Natural killer cell treated with Interleukin-12 subunit alpha and Interleukin-12 subunit beta and Interleukin-15 and Interleukin-18, amount 100 ng/mL, for 72 hours (primary cell): ENCODE data around the gene LSM14A. TPM values are rescaled to one million over a fixed set of nuclear protein-coding genes. Genes with fewer than 3 reads are reported as not detected.
"Not testable (repeated sequence)": the region's sequence is repeated elsewhere in the genome, so short reads cannot be mapped to it uniquely, and the experiment has no call there.

Source experiments
- ATAC-seq, 2 donors: fragments of 150-1000 bp; cut with Tn5 transposase in 1 of 2; sonication (Bioruptor Pico), chemical (Tn5 transposase) in 1 of 2; 2 replicates each; pipeline ENCODE4 v1.10.0; 2021
- DNase-seq: peaks from one replicate; pipeline ENCODE4 v3.0.0; 2022; ENCODE audit warnings: low spot score
- H3K27ac Mint-ChIP-seq, 2 donors: 1 replicate in 1 of 2; 2 replicates in 1 of 2; pipeline ENCODE4 v1.8.0; 2022; ENCODE audit warnings: mixed read lengths in 2 of 2, mild to moderate bottlenecking in 1 of 2, moderate library complexity in 1 of 2
- H3K27me3 Mint-ChIP-seq, 2 donors: 1 replicate in 1 of 2; 2 replicates in 1 of 2; pipeline ENCODE4 v1.8.0; 2022; ENCODE audit warnings: mixed read lengths in 2 of 2
- H3K36me3 Mint-ChIP-seq: one replicate; pipeline ENCODE4 v1.8.0; 2022; ENCODE audit warnings: mixed read lengths
- H3K4me1 Mint-ChIP-seq, 2 donors: 1 replicate in 1 of 2; 2 replicates in 1 of 2; pipeline ENCODE4 v1.8.0; 2022; ENCODE audit warnings: low read depth in 2 of 2, mixed read lengths in 2 of 2, mild to moderate bottlenecking in 1 of 2
- H3K4me3 Mint-ChIP-seq: one replicate; pipeline ENCODE4 v1.8.0; 2022; ENCODE audit warnings: mixed read lengths
- H3K9me3 Mint-ChIP-seq: 2 replicates; pipeline ENCODE4 v1.8.0; 2022; ENCODE audit warnings: mixed read lengths
- total RNA-seq, 2 donors: library from RNA; stranded (reverse); gene quantifications; one replicate each; pipeline ENCODE4 v1.2.3, GENCODE V29; 2022

LSM14A gene
- total RNA-seq, 2 donors from 2014 or later = 119 to 135 TPM

- peaks cover 10 to 12% of the 10 kb centered on the region in 2 donors for H3K4me1 Mint-ChIP-seq
- peak overlapping the region; percentile 82 to 86 for H3K27ac Mint-ChIP-seq
- H3K36me3 Mint-ChIP-seq, ATAC-seq, H3K9me3 Mint-ChIP-seq, DNase-seq, H3K27me3 Mint-ChIP-seq: not testable (repeated sequence)
- H3K4me3 Mint-ChIP-seq = peak overlapping the region; percentile 92
Observed at GRCh38 chr19:34253681-34254045, 81.4 kb downstream of the LSM14A start.

DNA sequence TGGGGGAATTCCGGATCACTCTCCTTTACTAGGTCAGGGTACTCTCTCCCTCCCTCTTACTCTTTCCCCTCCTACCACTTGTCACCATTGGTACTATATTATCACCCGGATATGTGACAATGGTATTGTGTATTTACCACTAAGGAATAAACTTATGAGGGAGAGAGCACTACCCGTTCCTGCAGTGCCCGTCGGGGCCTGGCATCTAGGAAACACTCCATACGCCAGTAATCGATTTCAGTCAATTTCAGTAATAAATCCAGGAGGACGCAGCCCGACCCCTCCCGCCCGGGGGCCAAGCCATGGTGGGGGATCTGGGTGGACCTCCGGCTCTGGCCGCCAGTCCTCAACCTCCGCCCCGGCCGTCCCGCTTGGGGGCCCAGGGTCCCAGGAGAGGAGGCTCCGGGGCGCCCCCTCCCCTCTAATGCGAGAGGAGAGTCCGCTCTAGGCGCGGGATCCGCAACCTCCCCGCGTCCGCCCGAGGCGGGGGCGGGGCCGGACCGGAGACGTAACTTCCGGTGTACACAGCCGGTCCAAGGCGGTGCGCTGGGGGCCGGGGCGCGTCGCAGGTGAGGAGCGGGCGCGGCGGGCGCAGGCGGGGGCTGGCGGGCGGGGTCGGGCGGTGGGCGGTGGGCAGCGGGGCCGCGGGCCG lies 81.9 kb downstream of the LSM14A start, which contains the start of gene GARRE1:
Gene GARRE1, plus strand, starts transcription at position 509 of the 652 bp plus-strand sequence. CDS start 45,920 bp downstream, outside the sequence.
- DNase-seq (peak; percentile 87), ATAC-seq (peak; percentile 96)
- H3K36me3 Mint-ChIP-seq = no peaks in the 10 kb centered on the region
- H3K27me3 Mint-ChIP-seq = no peaks in the 10 kb centered on the region
- peak within 1 kb of the TSS; percentile 82 to 86 for H3K27ac Mint-ChIP-seq
- peaks cover 10 to 12% of the 10 kb centered on the region in 2 donors for H3K4me1 Mint-ChIP-seq
- no peaks in the 10 kb centered on the region for H3K9me3 Mint-ChIP-seq
- H3K4me3 Mint-ChIP-seq = peak within 1 kb of the TSS; percentile 92

- no peaks in the 10 kb centered on the region for H3K27me3 Mint-ChIP-seq
- peak overlapping the region in 1 of 2 donors; percentile 43 for H3K27ac Mint-ChIP-seq
- ATAC-seq (peak; percentile 80 to 81), DNase-seq (peak; percentile 67)
- H3K9me3 Mint-ChIP-seq = no peaks in the 10 kb centered on the region
- H3K36me3 Mint-ChIP-seq = no peaks in the 10 kb centered on the region
- peaks cover 10 to 12% of the 10 kb centered on the region in 2 donors for H3K4me1 Mint-ChIP-seq
- peak overlapping the region; percentile 75 for H3K4me3 Mint-ChIP-seq
Observed at GRCh38 chr19:34254698-34255432, 82.6 kb downstream of the LSM14A start.

GRCh38 chr19:34255546-34255945 lies 83.2 kb downstream of the LSM14A start:
- Mint-ChIP-seq H3K4me1 (peaks cover 10 to 12% of the 10 kb centered on the region in 2 donors), H3K36me3 (no peaks in the 10 kb centered on the region), H3K27me3 (no peaks in the 10 kb centered on the region), H3K9me3 (no peaks in the 10 kb centered on the region), H3K27ac (peak overlapping the region in 1 of 2 donors; percentile 43), H3K4me3 (peak overlapping the region; percentile 75)
- DNase-seq = no peak
- no peak for ATAC-seq

DNA sequence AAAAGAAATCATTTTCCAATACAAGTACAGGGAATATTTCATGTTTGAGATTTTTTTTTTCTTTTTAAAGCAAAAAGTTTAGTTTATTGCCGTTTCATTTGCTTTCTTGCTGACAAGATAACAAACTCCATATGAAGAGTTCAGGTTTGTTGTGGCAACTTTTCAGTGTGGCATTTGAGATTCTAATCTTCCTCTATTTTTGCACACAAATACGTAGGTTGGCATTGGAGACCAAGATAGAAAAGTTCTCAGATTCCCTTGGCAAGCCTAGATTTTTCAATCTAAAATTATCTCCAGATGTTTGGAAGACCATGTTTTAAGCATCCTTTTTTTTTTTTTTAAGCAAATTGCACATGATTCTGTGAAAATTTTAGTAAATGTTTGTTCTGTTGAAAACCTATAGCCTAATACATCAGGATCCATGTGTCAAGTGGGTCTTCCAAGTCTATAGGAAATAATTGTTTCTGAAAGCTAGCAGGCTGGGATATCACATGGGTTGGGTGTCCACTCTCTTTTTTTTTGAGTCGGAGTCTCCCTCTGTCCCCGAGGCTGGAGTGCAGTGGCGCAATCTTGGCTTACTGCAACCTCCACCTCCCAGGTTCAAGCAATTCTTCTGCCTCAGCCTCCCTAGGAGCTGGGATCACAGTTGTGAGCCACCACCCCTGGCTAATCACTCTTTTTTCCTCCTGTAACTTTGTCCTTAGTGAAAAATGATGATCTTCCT lies 84.7 kb downstream of the LSM14A start:
- peaks cover 10 to 19% of the 10 kb centered on the region in 2 donors for H3K4me1 Mint-ChIP-seq
- no peak overlapping the region for H3K27ac Mint-ChIP-seq
- H3K9me3 Mint-ChIP-seq = no peaks in the 10 kb centered on the region
- no peaks in the 10 kb centered on the region for H3K36me3 Mint-ChIP-seq
- H3K27me3 Mint-ChIP-seq = no peaks in the 10 kb centered on the region
- ATAC-seq = no peak
- DNase-seq = no peak
- no peak overlapping the region for H3K4me3 Mint-ChIP-seq

GRCh38 chr19:34257559-34257924 lies 85.2 kb downstream of the LSM14A start:
- Mint-ChIP-seq H3K27ac (no peak overlapping the region), H3K4me3 (no peak overlapping the region), H3K9me3 (no peaks in the 10 kb centered on the region), H3K27me3 (no peaks in the 10 kb centered on the region), H3K4me1 (peaks cover 10 to 19% of the 10 kb centered on the region in 2 donors), H3K36me3 (no peaks in the 10 kb centered on the region)
- ATAC-seq = no peak
- no peak for DNase-seq

DNA sequence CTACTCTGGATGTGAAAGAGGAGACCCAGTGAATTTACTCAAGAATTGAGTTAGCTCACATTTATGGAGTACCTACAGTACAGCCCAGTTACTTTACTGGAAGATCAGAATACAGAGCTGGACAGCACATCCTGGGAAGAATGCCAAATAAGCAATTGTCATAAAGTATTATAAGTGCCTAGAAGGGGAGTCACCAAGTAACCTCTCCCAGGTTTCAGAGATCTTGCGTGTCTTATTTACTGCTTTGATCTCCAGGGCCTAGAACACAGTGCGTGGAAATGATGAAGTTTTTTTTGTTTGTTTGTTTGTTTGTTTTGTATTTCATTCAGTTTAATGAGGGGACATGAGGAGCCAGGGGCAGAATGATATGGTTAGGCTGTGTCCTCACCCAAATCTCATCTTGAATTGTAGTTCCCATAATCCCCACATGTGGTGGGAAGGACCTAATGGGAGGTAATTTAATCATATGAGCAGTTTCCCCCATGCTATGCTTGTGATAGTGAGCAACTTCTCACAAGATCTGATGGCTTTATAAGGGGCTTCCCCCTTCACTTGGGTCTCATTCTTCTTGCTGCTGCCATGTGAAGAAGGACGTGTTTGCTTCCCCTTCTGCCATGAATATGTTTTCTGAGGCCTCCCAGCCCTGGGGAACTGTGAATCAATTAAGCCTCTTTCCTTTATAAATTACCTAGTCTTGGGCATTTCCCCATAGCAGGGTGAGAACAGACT lies 87.2 kb downstream of the LSM14A start:
- no peak for ATAC-seq
- peaks cover 0 to 18% of the 10 kb centered on the region in 2 donors for H3K4me1 Mint-ChIP-seq
- H3K27ac Mint-ChIP-seq = no peak overlapping the region
- no peaks in the 10 kb centered on the region for H3K36me3 Mint-ChIP-seq
- H3K9me3 Mint-ChIP-seq = no peaks in the 10 kb centered on the region
- H3K4me3 Mint-ChIP-seq = no peak overlapping the region
- no peaks in the 10 kb centered on the region for H3K27me3 Mint-ChIP-seq
- DNase-seq = no peak

GRCh38 chr19:34260771-34261173 lies 88.5 kb downstream of the LSM14A start:
- Mint-ChIP-seq H3K9me3 (no peaks in the 10 kb centered on the region), H3K4me1 (peaks cover 0 to 21% of the 10 kb centered on the region in 2 donors), H3K27ac (no peak overlapping the region), H3K36me3 (no peaks in the 10 kb centered on the region), H3K4me3 (no peak overlapping the region), H3K27me3 (no peaks in the 10 kb centered on the region)
- no peak for DNase-seq
- no peak for ATAC-seq

- Mint-ChIP-seq H3K27ac (no peak overlapping the region), H3K4me3 (no peak overlapping the region), H3K27me3 (no peaks in the 10 kb centered on the region), H3K36me3 (no peaks in the 10 kb centered on the region), H3K4me1 (peaks cover 0 to 23% of the 10 kb centered on the region in 2 donors), H3K9me3 (no peaks in the 10 kb centered on the region)
- DNase-seq (no peak), ATAC-seq (no peak)
Observed at GRCh38 chr19:34261334-34262109, 89.2 kb downstream of the LSM14A start.

- H3K36me3 Mint-ChIP-seq = no peaks in the 10 kb centered on the region
- no peak overlapping the region for H3K27ac Mint-ChIP-seq
- peaks cover 8 to 22% of the 10 kb centered on the region in 2 donors for H3K4me1 Mint-ChIP-seq
- H3K9me3 Mint-ChIP-seq = no peaks in the 10 kb centered on the region
- no peaks in the 10 kb centered on the region for H3K27me3 Mint-ChIP-seq
- H3K4me3 Mint-ChIP-seq = no peak overlapping the region
- ATAC-seq (no peak), DNase-seq (no peak)
Observed at GRCh38 chr19:34263745-34264237, 91.5 kb downstream of the LSM14A start.

DNA sequence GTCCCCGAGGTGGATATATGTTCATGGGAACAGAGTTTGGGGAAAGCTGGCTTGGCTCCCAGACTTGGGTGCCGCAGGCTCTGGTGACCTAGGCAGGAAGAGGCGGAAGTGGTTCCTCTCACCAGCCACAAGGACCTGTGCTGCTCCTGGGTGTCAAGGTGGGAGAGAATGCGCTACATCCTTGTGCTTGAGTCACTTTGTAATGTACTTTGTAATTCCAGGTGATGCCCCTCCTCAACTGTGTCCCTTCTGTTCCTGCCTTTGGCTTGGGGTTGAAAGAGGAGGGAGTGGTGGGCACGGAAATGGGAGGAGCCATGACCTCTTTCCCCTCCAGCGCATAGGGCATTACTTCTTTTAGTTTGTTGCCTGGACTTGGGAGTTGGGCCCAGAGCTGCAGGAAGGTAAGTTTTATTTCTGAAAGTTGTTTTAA lies 92.9 kb downstream of the LSM14A start:
- peaks cover 18 to 32% of the 10 kb centered on the region in 2 donors for H3K4me1 Mint-ChIP-seq
- ATAC-seq (no peak), DNase-seq (no peak)
- H3K9me3 Mint-ChIP-seq = no peaks in the 10 kb centered on the region
- no peak overlapping the region for H3K4me3 Mint-ChIP-seq
- no peaks in the 10 kb centered on the region for H3K36me3 Mint-ChIP-seq
- no peak overlapping the region for H3K27ac Mint-ChIP-seq
- H3K27me3 Mint-ChIP-seq = no peaks in the 10 kb centered on the region

- no peaks in the 10 kb centered on the region for H3K36me3 Mint-ChIP-seq
- H3K27ac Mint-ChIP-seq = peak overlapping the region in 1 of 2 donors; percentile 12
- no peaks in the 10 kb centered on the region for H3K27me3 Mint-ChIP-seq
- DNase-seq (no peak), ATAC-seq (no peak)
- no peaks in the 10 kb centered on the region for H3K9me3 Mint-ChIP-seq
- no peak overlapping the region for H3K4me3 Mint-ChIP-seq
- H3K4me1 Mint-ChIP-seq = peaks cover 29 to 37% of the 10 kb centered on the region in 2 donors
Observed at GRCh38 chr19:34269081-34269480, 96.8 kb downstream of the LSM14A start.

DNA sequence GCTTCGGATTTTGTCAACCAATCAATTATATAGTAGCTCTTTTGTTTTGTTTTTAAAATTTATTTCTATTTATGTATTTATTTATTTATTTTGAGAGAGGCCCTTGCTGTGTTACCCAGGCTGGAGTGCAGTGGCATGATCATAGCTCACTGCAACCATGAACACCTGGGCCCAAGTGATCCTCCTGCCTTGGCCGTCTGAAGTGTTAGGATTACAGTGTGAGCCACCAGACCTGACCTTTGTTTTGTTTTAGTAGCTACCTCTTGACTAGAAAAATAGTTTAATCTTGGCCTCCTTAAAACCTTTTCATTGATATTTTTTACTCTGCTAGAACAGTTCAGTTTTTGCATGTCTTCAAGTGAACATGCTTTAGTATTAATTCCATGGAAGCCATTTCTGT lies 97.2 kb downstream of the LSM14A start:
- H3K36me3 Mint-ChIP-seq = no peaks in the 10 kb centered on the region
- DNase-seq (no peak), ATAC-seq (no peak)
- peaks cover 32 to 35% of the 10 kb centered on the region in 2 donors for H3K4me1 Mint-ChIP-seq
- H3K27ac Mint-ChIP-seq = peak overlapping the region; percentile 36 to 72
- peak overlapping the region; percentile 58 for H3K4me3 Mint-ChIP-seq
- no peaks in the 10 kb centered on the region for H3K9me3 Mint-ChIP-seq
- no peaks in the 10 kb centered on the region for H3K27me3 Mint-ChIP-seq
